ENCODE data around the gene SP4. TPM values are rescaled to one million over a fixed set of nuclear protein-coding genes. Genes with fewer than 3 reads are reported as not detected.

SP4 gene
- total and polyA plus RNA-seq, 2 of the 4 experiments (the other 2 are of a cell fraction) = 0.97 to 5.9 TPM

DNA sequence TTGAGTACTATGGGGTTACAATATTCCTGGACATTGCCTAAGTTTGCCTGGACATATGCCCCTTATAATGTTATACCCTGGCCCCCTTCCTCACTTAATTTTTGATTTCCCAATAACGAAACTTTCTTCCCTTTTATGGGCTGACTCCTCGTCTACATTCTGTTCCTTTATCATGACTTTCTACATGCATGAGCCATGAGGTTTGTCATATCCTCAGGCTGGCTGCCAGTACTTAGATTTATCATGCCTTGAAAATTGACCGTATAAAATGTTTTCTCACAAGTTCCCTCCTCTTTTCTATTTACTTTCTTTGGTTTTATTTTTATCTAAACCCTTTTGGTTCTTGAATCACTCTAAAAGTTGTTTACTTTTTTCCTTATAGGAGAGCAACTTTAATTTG, 119.6 kb downstream of the SP4 start:
- no peak overlapping the region for H3K4me3 ChIP-seq (ENCODE audit: insufficient read depth, low read depth, low read length)
- H3K14ac ChIP-seq (replicated peaks; ENCODE audit: low read depth, low read length) = no peak overlapping the region
- intact Hi-C loops (cut with micrococcal nuclease) (no loop called here), dilution Hi-C loops (cut with HindIII; ENCODE audit: low sequenced_read_pairs, unreplicated experiment) (no loop called here), in situ Hi-C loops (cut with MboI; ENCODE audit: low sequenced_read_pairs) (no loop called here)
- no CpG with 5 or more reads among the region's 3 CpGs for WGBS, 2 experiments (ENCODE audit: extremely low coverage in 2 of 2, insufficient read length in 1 of 2)
- H3K4ac ChIP-seq (ENCODE audit: low read depth, low read length) = no peak overlapping the region
- no TSS peak for BruUV-seq (replicated peaks)
- H3K79me1 ChIP-seq (ENCODE audit: low read depth in 1 of 2, low read length in 2 of 2) = no peaks in the 10 kb centered on the region
- no peak overlapping the region for H2AK9ac ChIP-seq (replicated peaks; ENCODE audit: low read depth, low read length, poor library complexity)
- H4K20me1 ChIP-seq (ENCODE audit: insufficient read depth, low read length) = no peaks in the 10 kb centered on the region
- no peak overlapping the region for H3K23ac ChIP-seq (ENCODE audit: low read depth, low read length)
- H3K9ac ChIP-seq (ENCODE audit: low read depth, low read length) = no peak overlapping the region
- no peak overlapping the region for H2AFZ ChIP-seq (replicated peaks; ENCODE audit: low read length, poor library complexity)
- H3K56ac ChIP-seq (ENCODE audit: extremely low read depth, insufficient read depth, low read length) = no peak overlapping the region
- H3K9me3 ChIP-seq (ENCODE audit: control insufficient read depth, insufficient read depth, low read length) = no peaks in the 10 kb centered on the region
- no peak overlapping the region for H2BK15ac ChIP-seq (ENCODE audit: low read depth, low read length)
- H3K27ac ChIP-seq (ENCODE audit: insufficient read depth, low read length) = no peak overlapping the region
- TF ChIP-seq, protein P1, sequence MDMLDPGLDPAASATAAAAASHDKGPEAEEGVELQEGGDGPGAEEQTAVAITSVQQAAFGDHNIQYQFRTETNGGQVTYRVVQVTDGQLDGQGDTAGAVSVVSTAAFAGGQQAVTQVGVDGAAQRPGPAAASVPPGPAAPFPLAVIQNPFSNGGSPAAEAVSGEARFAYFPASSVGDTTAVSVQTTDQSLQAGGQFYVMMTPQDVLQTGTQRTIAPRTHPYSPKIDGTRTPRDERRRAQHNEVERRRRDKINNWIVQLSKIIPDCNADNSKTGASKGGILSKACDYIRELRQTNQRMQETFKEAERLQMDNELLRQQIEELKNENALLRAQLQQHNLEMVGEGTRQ (IDR thresholded peaks at IDR 0.05; ENCODE audit: low read depth, low read length) = no peak
- no peak for TF ChIP-seq CEBPB (IDR thresholded peaks at IDR 0.05; ENCODE audit: low read depth, low read length)
- TF ChIP-seq MAFK (IDR thresholded peaks at IDR 0.05; ENCODE audit: low read depth, low read length) = no peak
- no peak for TF ChIP-seq RAD21 (IDR thresholded peaks at IDR 0.05; ENCODE audit: low read length)
- TF ChIP-seq POLR2A (IDR thresholded peaks at IDR 0.05; ENCODE audit: low read depth, low read length) = no peak
- TF ChIP-seq SMC3 (IDR thresholded peaks at IDR 0.05; ENCODE audit: low read depth, low read length) = no peak
- TF ChIP-seq, protein P2, sequence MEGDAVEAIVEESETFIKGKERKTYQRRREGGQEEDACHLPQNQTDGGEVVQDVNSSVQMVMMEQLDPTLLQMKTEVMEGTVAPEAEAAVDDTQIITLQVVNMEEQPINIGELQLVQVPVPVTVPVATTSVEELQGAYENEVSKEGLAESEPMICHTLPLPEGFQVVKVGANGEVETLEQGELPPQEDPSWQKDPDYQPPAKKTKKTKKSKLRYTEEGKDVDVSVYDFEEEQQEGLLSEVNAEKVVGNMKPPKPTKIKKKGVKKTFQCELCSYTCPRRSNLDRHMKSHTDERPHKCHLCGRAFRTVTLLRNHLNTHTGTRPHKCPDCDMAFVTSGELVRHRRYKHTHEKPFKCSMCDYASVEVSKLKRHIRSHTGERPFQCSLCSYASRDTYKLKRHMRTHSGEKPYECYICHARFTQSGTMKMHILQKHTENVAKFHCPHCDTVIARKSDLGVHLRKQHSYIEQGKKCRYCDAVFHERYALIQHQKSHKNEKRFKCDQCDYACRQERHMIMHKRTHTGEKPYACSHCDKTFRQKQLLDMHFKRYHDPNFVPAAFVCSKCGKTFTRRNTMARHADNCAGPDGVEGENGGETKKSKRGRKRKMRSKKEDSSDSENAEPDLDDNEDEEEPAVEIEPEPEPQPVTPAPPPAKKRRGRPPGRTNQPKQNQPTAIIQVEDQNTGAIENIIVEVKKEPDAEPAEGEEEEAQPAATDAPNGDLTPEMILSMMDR (conservative IDR thresholded peaks at IDR 0.05; ENCODE audit: low read depth, low read length) = no peak
- no peak for TF ChIP-seq RCOR1 (IDR thresholded peaks at IDR 0.05; ENCODE audit: insufficient replicate concordance, low read length)
- TF ChIP-seq MAZ (IDR thresholded peaks at IDR 0.05; ENCODE audit: borderline replicate concordance, low read depth, low read length) = no peak
- TF ChIP-seq MXI1 (IDR thresholded peaks at IDR 0.05; ENCODE audit: borderline replicate concordance, low read depth, low read length) = no peak
- TF ChIP-seq NFE2L2 (IDR thresholded peaks at IDR 0.05; ENCODE audit: low read depth, low read length) = no peak
- TF ChIP-seq RFX5 (IDR thresholded peaks at IDR 0.05; ENCODE audit: low read depth, low read length) = no peak
- no peak for TF ChIP-seq FOS (IDR thresholded peaks at IDR 0.05; ENCODE audit: low read depth, low read length)
- no peak for TF ChIP-seq CHD1 (IDR thresholded peaks at IDR 0.05; ENCODE audit: low read depth, low read length)
- TF ChIP-seq, protein P3, sequence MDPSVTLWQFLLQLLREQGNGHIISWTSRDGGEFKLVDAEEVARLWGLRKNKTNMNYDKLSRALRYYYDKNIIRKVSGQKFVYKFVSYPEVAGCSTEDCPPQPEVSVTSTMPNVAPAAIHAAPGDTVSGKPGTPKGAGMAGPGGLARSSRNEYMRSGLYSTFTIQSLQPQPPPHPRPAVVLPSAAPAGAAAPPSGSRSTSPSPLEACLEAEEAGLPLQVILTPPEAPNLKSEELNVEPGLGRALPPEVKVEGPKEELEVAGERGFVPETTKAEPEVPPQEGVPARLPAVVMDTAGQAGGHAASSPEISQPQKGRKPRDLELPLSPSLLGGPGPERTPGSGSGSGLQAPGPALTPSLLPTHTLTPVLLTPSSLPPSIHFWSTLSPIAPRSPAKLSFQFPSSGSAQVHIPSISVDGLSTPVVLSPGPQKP (IDR thresholded peaks at IDR 0.05; ENCODE audit: borderline replicate concordance, low read depth, low read length) = no peak
- no peak for TF ChIP-seq BHLHE40 (IDR thresholded peaks at IDR 0.05; ENCODE audit: low read depth, low read length)
- no peak overlapping the region for H4K91ac ChIP-seq (ENCODE audit: insufficient read depth, low read depth, low read length)
- H3K4me1 ChIP-seq (ENCODE audit: control insufficient read depth, insufficient read depth, low read length) = no peaks in the 10 kb centered on the region; the same call in 1 of the 2 replicates
- no peaks in the 10 kb centered on the region for H3K36me3 ChIP-seq (ENCODE audit: control insufficient read depth, insufficient read depth, low read length)
- ATAC-seq (ENCODE audit: low read depth) (no peak), DNase-seq (no peak)
- POLR2A ChIA-PET (ENCODE audit: unreplicated experiment) = no interaction called here
- no peak overlapping the region for H2AK5ac ChIP-seq (ENCODE audit: low read depth, low read length)
- no peak overlapping the region for H2BK5ac ChIP-seq (ENCODE audit: low read depth, low read length, poor library complexity, severe bottlenecking)
- no peak overlapping the region for H3K18ac ChIP-seq (ENCODE audit: low read depth, low read length)
- no peak overlapping the region for H4K5ac ChIP-seq (ENCODE audit: low read depth, low read length)
- H2BK120ac ChIP-seq (ENCODE audit: low read depth, low read length) = no peak overlapping the region
- no peaks in the 10 kb centered on the region for H3K9me1 ChIP-seq (ENCODE audit: insufficient read depth, low read length)
- H4K8ac ChIP-seq (ENCODE audit: low read depth in 2 of 2, low read length in 2 of 2) = no peak overlapping the region
- no peak overlapping the region for H2BK20ac ChIP-seq (ENCODE audit: low read depth, low read length)
- no peak overlapping the region for H3K4me2 ChIP-seq (ENCODE audit: low read depth, low read length)
- CTCF ChIA-PET = no interaction called here
- H3K27me3 ChIP-seq (ENCODE audit: control insufficient read depth, insufficient read depth, low read length) = peaks cover 15% of the 10 kb centered on the region
